AG09319 (cell line): ENCODE measurements around the gene SRSF3.

ENCODE experiments used
- DNase-seq: peaks from one replicate; pipeline ENCODE4 v3.0.0-alpha.2; 2010; ENCODE audit warnings: low read depth; ENCODE audit errors: extremely low read depth
- TF ChIP-seq, protein P1 (sequence below): IDR thresholded peaks from 2 replicates; pipeline ENCODE4 v1.5.1; 2011; ENCODE audit warnings: low read depth, mild to moderate bottlenecking, inconsistent platforms, low read length, moderate library complexity

Gene SRSF3

DNA sequence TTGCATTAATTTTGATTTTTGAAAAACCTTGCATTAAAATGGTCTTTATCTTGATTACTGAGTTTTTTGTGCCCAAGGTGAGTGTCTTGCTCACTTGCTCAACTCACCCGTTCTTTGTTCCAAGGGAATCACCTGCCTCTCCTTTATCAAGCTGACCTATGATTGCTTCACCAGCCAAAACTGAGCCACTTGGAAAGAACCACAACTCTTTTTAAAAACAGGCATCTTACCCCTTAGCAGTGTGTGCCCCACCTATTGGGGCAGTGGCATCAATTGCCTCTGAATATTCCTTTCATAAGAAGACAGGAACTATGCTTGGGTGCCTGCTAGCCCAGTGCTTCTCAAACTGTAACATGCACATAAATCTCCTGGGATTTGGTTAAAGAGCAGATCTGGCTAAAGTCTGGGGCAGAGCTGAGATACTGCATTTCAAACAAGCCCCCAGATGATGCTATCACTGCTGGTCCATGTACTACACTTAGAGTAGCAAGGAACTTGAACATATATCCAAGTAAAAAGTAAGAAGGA is 43.6 kb upstream of the SRSF3 start:
- TF ChIP-seq, protein P1, sequence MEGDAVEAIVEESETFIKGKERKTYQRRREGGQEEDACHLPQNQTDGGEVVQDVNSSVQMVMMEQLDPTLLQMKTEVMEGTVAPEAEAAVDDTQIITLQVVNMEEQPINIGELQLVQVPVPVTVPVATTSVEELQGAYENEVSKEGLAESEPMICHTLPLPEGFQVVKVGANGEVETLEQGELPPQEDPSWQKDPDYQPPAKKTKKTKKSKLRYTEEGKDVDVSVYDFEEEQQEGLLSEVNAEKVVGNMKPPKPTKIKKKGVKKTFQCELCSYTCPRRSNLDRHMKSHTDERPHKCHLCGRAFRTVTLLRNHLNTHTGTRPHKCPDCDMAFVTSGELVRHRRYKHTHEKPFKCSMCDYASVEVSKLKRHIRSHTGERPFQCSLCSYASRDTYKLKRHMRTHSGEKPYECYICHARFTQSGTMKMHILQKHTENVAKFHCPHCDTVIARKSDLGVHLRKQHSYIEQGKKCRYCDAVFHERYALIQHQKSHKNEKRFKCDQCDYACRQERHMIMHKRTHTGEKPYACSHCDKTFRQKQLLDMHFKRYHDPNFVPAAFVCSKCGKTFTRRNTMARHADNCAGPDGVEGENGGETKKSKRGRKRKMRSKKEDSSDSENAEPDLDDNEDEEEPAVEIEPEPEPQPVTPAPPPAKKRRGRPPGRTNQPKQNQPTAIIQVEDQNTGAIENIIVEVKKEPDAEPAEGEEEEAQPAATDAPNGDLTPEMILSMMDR = no peak
- DNase-seq = no peak

DNA sequence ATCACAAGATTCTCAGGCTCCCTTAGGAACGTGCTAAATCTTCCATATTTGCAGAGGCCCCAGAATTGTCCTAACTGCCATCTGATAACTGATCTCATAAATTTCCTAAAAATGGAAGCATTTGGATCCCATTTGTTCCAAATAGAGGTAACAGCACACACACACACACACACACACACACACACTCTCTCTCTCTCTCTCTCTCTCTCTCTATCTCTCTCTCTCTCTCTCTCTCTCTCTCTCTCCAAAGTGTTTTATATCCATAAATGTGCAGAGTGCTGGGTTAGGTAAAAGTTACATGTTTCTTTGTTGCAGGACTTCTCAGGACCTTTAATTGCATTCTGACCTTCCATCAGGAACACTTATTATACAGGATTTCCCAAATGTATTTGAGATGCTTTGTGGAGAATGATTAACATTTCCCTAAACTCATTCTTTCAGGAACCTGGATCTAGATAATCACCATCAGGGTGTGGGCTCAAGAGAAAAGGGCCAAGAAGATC is 38.4 kb upstream of the SRSF3 start:
- TF ChIP-seq, protein P1 = no peak
- DNase-seq = no peak

DNA sequence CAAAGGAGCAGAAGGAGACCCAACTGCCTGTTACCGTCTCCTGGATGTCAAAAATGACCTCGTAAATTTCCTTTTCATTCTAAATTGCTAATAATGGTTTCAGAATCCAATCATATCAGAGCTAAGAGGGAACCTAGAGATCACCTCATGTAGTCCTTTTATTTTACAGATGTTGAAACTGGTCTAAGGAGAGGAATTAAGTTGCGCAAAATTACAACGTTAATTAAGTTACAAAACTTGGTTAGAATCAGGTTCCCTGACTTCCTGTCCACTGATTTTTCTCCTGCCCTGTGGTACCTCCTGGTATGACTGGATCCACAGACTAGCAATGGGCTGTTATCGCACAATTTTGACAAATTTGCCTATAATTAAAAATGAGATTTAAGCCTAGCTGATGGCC is 37.9 kb upstream of the SRSF3 start:
- TF ChIP-seq, protein P1 = no peak
- no peak for DNase-seq

DNA sequence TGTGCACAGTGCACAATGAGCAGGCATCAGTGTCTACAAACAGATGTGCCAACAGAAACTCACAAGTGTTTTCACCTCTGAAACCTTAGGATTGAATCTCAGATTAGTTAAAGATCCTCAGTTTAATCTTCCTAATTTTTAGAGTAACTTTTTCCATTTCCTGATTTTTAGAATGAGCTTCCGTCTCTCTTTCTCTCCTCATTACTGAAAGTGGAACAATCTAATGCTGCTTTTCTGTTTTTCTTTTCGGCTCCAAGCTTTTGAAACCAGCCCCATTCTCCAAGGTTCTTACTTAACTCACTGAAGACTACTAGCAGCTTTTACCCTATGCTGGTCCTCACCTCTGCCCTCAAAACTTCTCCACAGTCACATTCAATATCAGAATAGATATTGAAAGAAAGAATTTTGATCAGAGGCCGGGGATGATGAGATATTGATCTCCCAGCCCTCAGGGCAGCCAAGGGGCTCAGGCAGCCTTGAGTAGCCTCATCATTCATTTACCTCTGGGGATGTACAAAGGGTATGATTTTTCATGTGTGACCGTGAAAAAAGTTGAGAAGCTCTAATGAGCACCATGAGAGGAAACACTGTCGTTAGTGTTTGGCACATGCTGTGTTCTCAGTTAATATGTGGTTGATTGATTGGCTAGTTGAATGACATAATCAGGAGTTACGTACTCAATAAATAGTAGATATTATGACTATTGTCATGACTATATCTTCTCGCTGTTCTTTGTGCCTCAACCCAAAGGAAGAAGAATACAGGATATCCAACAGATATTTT is 35.0 kb upstream of the SRSF3 start:
- TF ChIP-seq, protein P1 = no peak

DNA sequence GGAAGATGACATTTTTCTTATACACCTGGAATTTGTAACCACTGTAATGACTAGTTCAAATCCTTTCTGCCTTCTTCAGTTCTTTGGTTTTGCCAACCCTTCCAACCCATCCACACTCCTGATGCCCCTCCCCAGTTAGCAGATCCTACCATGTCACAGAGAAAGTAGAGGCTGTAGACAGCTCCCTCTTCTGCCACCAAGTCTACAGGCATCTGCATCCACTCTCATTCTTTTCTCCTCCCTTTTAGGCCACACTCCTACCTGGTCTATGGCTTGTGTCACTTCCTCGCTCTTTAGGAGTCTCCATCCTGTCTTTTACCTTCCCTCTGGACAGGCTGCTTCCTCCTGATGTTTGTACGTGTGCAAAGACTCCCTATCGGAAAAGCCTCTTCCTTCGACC is 33.3 kb upstream of the SRSF3 start:
- DNase-seq = no peak
- TF ChIP-seq, protein P1 = no peak

More for the DNA sequence above, 35.0 kb upstream of the SRSF3 start:
- DNase-seq = no peak

DNA sequence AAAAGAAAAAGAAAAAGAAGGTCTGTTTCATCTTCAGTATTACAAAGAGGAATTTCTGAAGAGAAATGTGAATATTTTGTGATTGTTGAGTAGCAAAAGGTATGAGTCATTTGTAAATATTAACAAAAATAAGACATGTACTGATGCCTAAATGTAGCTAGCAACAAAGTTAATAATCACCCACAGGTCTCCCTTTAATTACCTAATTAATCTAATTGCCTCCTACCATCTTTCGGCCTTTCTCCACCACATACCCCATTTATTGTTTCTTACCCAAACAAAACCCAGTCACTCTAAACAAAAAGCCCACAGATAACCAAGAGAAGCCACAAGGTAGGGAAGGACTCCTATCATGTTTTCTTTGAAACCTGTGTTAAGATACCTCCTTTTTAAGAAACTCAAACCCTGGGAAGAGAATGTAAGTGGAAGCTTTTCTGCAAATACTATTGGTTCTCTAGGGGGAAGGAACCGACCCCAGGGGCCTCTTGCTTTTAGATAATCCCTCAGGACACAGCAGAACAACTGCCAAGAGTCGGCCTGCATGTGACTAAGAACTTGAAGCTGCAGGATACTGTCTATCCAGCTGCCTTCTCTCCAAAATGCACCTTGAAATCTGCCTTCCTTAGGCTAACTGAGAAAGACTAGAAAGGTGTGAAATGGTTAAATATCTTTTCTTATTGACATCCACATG is 30.8 kb upstream of the SRSF3 start:
- TF ChIP-seq, protein P1 = no peak

DNA sequence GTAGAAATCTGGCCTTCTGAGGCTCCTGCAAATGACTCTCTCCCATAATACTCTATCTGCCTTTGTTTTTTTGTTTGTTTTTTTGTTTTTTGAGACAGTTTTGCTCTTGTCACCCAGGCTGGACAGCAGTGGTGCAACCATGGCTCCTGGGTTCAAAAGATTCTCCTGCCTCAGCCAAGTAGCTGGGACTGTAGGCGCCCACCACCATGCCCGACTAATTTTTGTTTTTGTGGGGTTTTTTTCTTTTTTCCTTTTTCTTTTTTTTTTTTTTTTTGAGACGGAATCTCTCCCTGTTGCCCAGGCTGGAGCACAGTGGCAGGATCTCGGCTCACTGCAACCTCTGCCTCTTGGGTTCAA is 30.3 kb upstream of the SRSF3 start:
- no peak for DNase-seq
- TF ChIP-seq, protein P1 = no peak

More for the DNA sequence above, 30.8 kb upstream of the SRSF3 start:
- no peak for DNase-seq
